Fibroblast of pulmonary artery (primary cell): ENCODE data around the gene INAFM1.

ENCODE experiments used
- DNase-seq: peaks from one replicate; pipeline ENCODE4 v3.0.0-alpha.2; 2010; ENCODE audit warnings: low read depth
- H3K4me3 ChIP-seq: replicated peaks from 2 replicates; pipeline ENCODE4 v1.5.1; 2011; ENCODE audit warnings: low read depth, mild to moderate bottlenecking, control low read depth, low read length, moderate library complexity
- CTCF ChIP-seq: IDR thresholded peaks from 2 replicates; pipeline ENCODE4 v1.5.1; 2011; ENCODE audit warnings: mild to moderate bottlenecking, control low read depth, low read length, inconsistent platforms; ENCODE audit errors: missing control alignments

INAFM1 gene

GRCh38 chr19:47323872-47324271 is 49.2 kb downstream of the INAFM1 start:
- no peak for TF ChIP-seq CTCF
- no peak overlapping the region for H3K4me3 ChIP-seq
- no peak for DNase-seq

GRCh38 chr19:47324502-47324901 is 49.8 kb downstream of the INAFM1 start:
- TF ChIP-seq CTCF: no peak
- no peak overlapping the region for H3K4me3 ChIP-seq
- DNase-seq: no peak
